Osteoblast (primary cell): ENCODE data around the gene PFKP. TPM values are rescaled to one million over a fixed set of nuclear protein-coding genes. Genes with fewer than 3 reads are reported as not detected.

Source experiments
- DNase-seq: peaks from one replicate; pipeline ENCODE4 v3.0.0; 2011; ENCODE audit warnings: low spot score, mixed read lengths; ENCODE audit not compliant: insufficient read length; ENCODE audit errors: missing footprints
- H2AFZ ChIP-seq: 2 replicates; pipeline ENCODE4 v1.6.0; 2011; ENCODE audit warnings: mild to moderate bottlenecking, low read length
- H3K27ac ChIP-seq: 2 replicates; pipeline ENCODE4 v1.5.1; 2011; ENCODE audit warnings: mild to moderate bottlenecking, low read depth, low read length, moderate library complexity
- H3K27me3 ChIP-seq: 2 replicates; pipeline ENCODE4 v1.6.0; 2012; ENCODE audit warnings: mild to moderate bottlenecking, control low read depth, inconsistent platforms, low read length, moderate library complexity; ENCODE audit not compliant: insufficient read depth
- H3K36me3 ChIP-seq: 2 replicates; pipeline ENCODE4 v1.5.1; 2011; ENCODE audit warnings: mild to moderate bottlenecking, low read length, control low read depth, moderate library complexity; ENCODE audit not compliant: insufficient read depth
- H3K4me1 ChIP-seq: 2 replicates; pipeline ENCODE4 v1.5.1; 2011; ENCODE audit warnings: mild to moderate bottlenecking, low read length, control low read depth, moderate library complexity; ENCODE audit not compliant: insufficient read depth
- H3K4me2 ChIP-seq: 2 replicates; pipeline ENCODE4 v1.6.0; 2011; ENCODE audit warnings: mild to moderate bottlenecking, low read length; ENCODE audit not compliant: insufficient read depth
- H3K4me3 ChIP-seq: fragments of 200-600 bp; sonication (generic); 3 replicates; pipeline ENCODE4 v1.5.1; 2012; ENCODE audit warnings: mild to moderate bottlenecking, low read length, inconsistent platforms; ENCODE audit not compliant: insufficient read depth
- H3K79me2 ChIP-seq: 2 replicates; pipeline ENCODE4 v1.6.0; 2012; ENCODE audit warnings: mild to moderate bottlenecking, low read length, control low read depth, inconsistent platforms; ENCODE audit not compliant: insufficient read depth
- H3K9me3 ChIP-seq: 2 replicates; pipeline ENCODE4 v1.5.1; 2011; ENCODE audit warnings: low read depth, low read length, control low read depth
- H4K20me1 ChIP-seq: 2 replicates; pipeline ENCODE4 v1.6.0; 2012; ENCODE audit warnings: mild to moderate bottlenecking, low read length, control low read depth; ENCODE audit not compliant: insufficient read depth
- CTCF ChIP-seq: IDR thresholded peaks from 2 replicates; pipeline ENCODE4 v1.5.1; 2011; ENCODE audit warnings: mild to moderate bottlenecking, low read depth, low read length, moderate library complexity; ENCODE audit errors: extremely low read depth
- total RNA-seq: library from RNA; depleted of rRNA; stranded (reverse); fragments of >200 nt; gene quantifications from 2 replicates; pipeline ENCODE4 v1.2.3, GENCODE V29; 2012

PFKP gene
- total RNA-seq, 1 donor = 80.0 TPM

- H3K4me3 ChIP-seq = peak overlapping the region; percentile 65
- peaks cover 46% of the 10 kb centered on the region for H3K4me1 ChIP-seq
- peak overlapping the region; percentile 92 for H3K4me2 ChIP-seq
- DNase-seq = peak; percentile 73
- peak overlapping the region; percentile 99 for H3K27ac ChIP-seq
- peak overlapping the region; percentile 75 for H2AFZ ChIP-seq
- H3K36me3 ChIP-seq = no peaks in the 10 kb centered on the region
- no peaks in the 10 kb centered on the region for H4K20me1 ChIP-seq
- H3K9me3 ChIP-seq = no peaks in the 10 kb centered on the region
- TF ChIP-seq CTCF = no peak
- H3K79me2 ChIP-seq = no peaks in the 10 kb centered on the region
- H3K27me3 ChIP-seq = no peaks in the 10 kb centered on the region
Observed at GRCh38 chr10:3046210-3046779, 21.1 kb upstream of the PFKP start.

- no peaks in the 10 kb centered on the region for H3K36me3 ChIP-seq
- H3K79me2 ChIP-seq = no peaks in the 10 kb centered on the region
- peak overlapping the region; percentile 99 for H3K27ac ChIP-seq
- H3K27me3 ChIP-seq = no peaks in the 10 kb centered on the region
- H4K20me1 ChIP-seq = no peaks in the 10 kb centered on the region
- H3K4me2 ChIP-seq = no peak overlapping the region
- no peaks in the 10 kb centered on the region for H3K9me3 ChIP-seq
- peaks cover 49% of the 10 kb centered on the region for H3K4me1 ChIP-seq
- TF ChIP-seq CTCF = no peak
- no peak overlapping the region for H3K4me3 ChIP-seq
- DNase-seq = no peak
- peak overlapping the region; percentile 83 for H2AFZ ChIP-seq
Observed at GRCh38 chr10:3046981-3047547, 20.3 kb upstream of the PFKP start.

GRCh38 chr10:3047596-3047995 lies 19.8 kb upstream of the PFKP start:
- DNase-seq = no peak
- Histone ChIP-seq H3K27me3 (no peaks in the 10 kb centered on the region), H4K20me1 (no peaks in the 10 kb centered on the region), H3K27ac (peak overlapping the region; percentile 99), H3K36me3 (no peaks in the 10 kb centered on the region), H3K4me3 (no peak overlapping the region), H3K9me3 (no peaks in the 10 kb centered on the region), H3K79me2 (no peaks in the 10 kb centered on the region), H3K4me2 (no peak overlapping the region), H3K4me1 (peaks cover 50% of the 10 kb centered on the region), H2AFZ (peak overlapping the region; percentile 68)
- no peak for TF ChIP-seq CTCF

- no peaks in the 10 kb centered on the region for H4K20me1 ChIP-seq
- no peaks in the 10 kb centered on the region for H3K36me3 ChIP-seq
- TF ChIP-seq CTCF = no peak
- H3K79me2 ChIP-seq = no peaks in the 10 kb centered on the region
- peak overlapping the region; percentile 75 for H2AFZ ChIP-seq
- peaks cover 50% of the 10 kb centered on the region for H3K4me1 ChIP-seq
- peak; percentile 87 for DNase-seq
- peak overlapping the region; percentile 49 for H3K4me3 ChIP-seq
- H3K27me3 ChIP-seq = no peaks in the 10 kb centered on the region
- H3K9me3 ChIP-seq = no peaks in the 10 kb centered on the region
- H3K4me2 ChIP-seq = peak overlapping the region; percentile 66
- peak overlapping the region; percentile 99 for H3K27ac ChIP-seq
Observed at GRCh38 chr10:3048119-3049019, 19.0 kb upstream of the PFKP start.
